Liver (tissue), 9 donors: ENCODE data around the gene ITGB7. TPM values are rescaled to one million over a fixed set of nuclear protein-coding genes. Genes with fewer than 3 reads are reported as not detected.

Source experiments
- DNase-seq: peaks from one replicate; pipeline ENCODE4 v3.0.0-alpha.2; 2017; ENCODE audit warnings: low spot score
- H3K27ac ChIP-seq, 2 donors: one replicate each; pipeline ENCODE4 v1.7.0; 2013; ENCODE audit warnings: inconsistent platforms in 2 of 2, low read length in 2 of 2, control low read depth in 1 of 2, low read depth in 1 of 2, mild to moderate bottlenecking in 1 of 2
- H3K27me3 ChIP-seq, 4 donors: one replicate each; pipeline versions ENCODE4 v1.6.1 to v1.7.0; 2013; ENCODE audit warnings: low read length in 3 of 4, inconsistent platforms in 1 of 4, mild to moderate bottlenecking in 1 of 4, moderate library complexity in 1 of 4; ENCODE audit not compliant: control insufficient read depth in 4 of 4, insufficient read depth in 4 of 4
- H3K36me3 ChIP-seq, 4 donors: one replicate each; pipeline versions ENCODE4 v1.6.1 to v1.7.0; 2013; ENCODE audit warnings: low read length in 3 of 4, mild to moderate bottlenecking in 3 of 4, low read depth in 1 of 4, moderate library complexity in 1 of 4; ENCODE audit not compliant: control insufficient read depth in 4 of 4, insufficient read depth in 3 of 4
- H3K4me1 ChIP-seq, 4 donors: one replicate each; pipeline versions ENCODE4 v1.6.1 to v1.7.0; 2013; ENCODE audit warnings: low read length in 3 of 4, mild to moderate bottlenecking in 3 of 4, moderate library complexity in 1 of 4; ENCODE audit not compliant: control insufficient read depth in 4 of 4, insufficient read depth in 4 of 4
- H3K4me3 ChIP-seq, 3 donors: one replicate each; pipeline versions ENCODE4 v1.6.1 to v1.7.0; 2013; ENCODE audit warnings: low read length in 3 of 3, control low read depth in 1 of 3, low read depth in 1 of 3, mild to moderate bottlenecking in 1 of 3
- H3K9ac ChIP-seq, 2 donors: one replicate each; pipeline ENCODE4 v1.7.0; 2013; ENCODE audit warnings: low read length in 2 of 2, mild to moderate bottlenecking in 2 of 2, moderate library complexity in 2 of 2, control low read depth in 1 of 2, low read depth in 1 of 2
- H3K9me3 ChIP-seq, 4 donors: one replicate each; pipeline versions ENCODE4 v1.6.1 to v1.7.0; 2013; ENCODE audit warnings: low read length in 3 of 4; ENCODE audit not compliant: control insufficient read depth in 4 of 4
- EGR1 ChIP-seq, 2 donors: IDR thresholded peaks; 2 replicates each; pipeline ENCODE4 v1.6.1; 2016 to 2018; ENCODE audit warnings: antibody characterized with exemption in 2 of 2, low read depth in 2 of 2
- FOXA1 ChIP-seq: IDR thresholded peaks from 2 replicates; pipeline ENCODE4 v1.6.1; 2016; ENCODE audit warnings: antibody characterized with exemption
- FOXA2 ChIP-seq: IDR thresholded peaks from 2 replicates; pipeline ENCODE4 v1.6.1; 2016; ENCODE audit warnings: antibody characterized with exemption
- HNF4A ChIP-seq, 2 donors: conservative IDR thresholded peaks; 2 replicates each; pipeline ENCODE4 v1.6.1; 2016; ENCODE audit warnings: antibody characterized with exemption in 2 of 2, mild to moderate bottlenecking in 2 of 2
- HNF4G ChIP-seq: IDR thresholded peaks from 2 replicates; pipeline ENCODE4 v1.6.1; 2016; ENCODE audit warnings: antibody characterized with exemption
- JUND ChIP-seq, 2 donors: IDR thresholded peaks; 2 replicates each; pipeline ENCODE4 v1.6.1; 2016; ENCODE audit warnings: antibody characterized with exemption in 2 of 2
- RAD21 ChIP-seq, 2 donors: IDR thresholded peaks; 2 replicates each; pipeline ENCODE4 v1.6.1; 2016; ENCODE audit warnings: antibody characterized with exemption in 2 of 2, mild to moderate bottlenecking in 2 of 2
- RXRA ChIP-seq, 2 donors: IDR thresholded peaks; 2 replicates each; pipeline ENCODE4 v1.6.1; 2017 to 2018; ENCODE audit warnings: antibody characterized with exemption in 2 of 2, mild to moderate bottlenecking in 1 of 2
- SP1 ChIP-seq: IDR thresholded peaks from 2 replicates; pipeline ENCODE4 v1.6.1; 2018; ENCODE audit warnings: antibody characterized with exemption, mild to moderate bottlenecking
- TAF1 ChIP-seq: conservative IDR thresholded peaks from 2 replicates; pipeline ENCODE4 v1.6.1; 2016; ENCODE audit warnings: antibody characterized with exemption, mild to moderate bottlenecking
- YY1 ChIP-seq: IDR thresholded peaks from 2 replicates; pipeline ENCODE4 v1.6.1; 2016; ENCODE audit warnings: antibody characterized with exemption, mild to moderate bottlenecking
- WGBS: extraction: QIAGEN DNeasy Blood & Tissue Kit; methylation state at CpG from one replicate; pipeline ENCODE4 v1.1.7; 2013; 5-methylcytosine and 5-hydroxymethylcytosine counted together
- polyA plus RNA-seq, 2 donors: library from polyadenylated mRNA; stranded (reverse) in 1 of 2; unstranded in 1 of 2; fragments of 200-250 nt in 1 of 2; fragments of >200 nt in 1 of 2; fragmentation: Nextera tagmentation in 1 of 2; extraction: Ambion mirVana in 1 of 2; gene quantifications; one replicate each; pipeline versions ENCODE4 v1.2.1 to v1.2.3, GENCODE V29; 2013 to 2015
- total RNA-seq, 2 donors: library from RNA; depleted of rRNA; stranded (reverse); fragments of >200 nt; gene quantifications; one replicate each; pipeline ENCODE4 v1.2.3, GENCODE V29; 2014
- TF ChIP-seq, protein P1 (sequence below): fragments of 150-350 bp; IDR thresholded peaks from 2 replicates; pipeline ENCODE4 v1.5.1; 2017; ENCODE audit warnings: improper control_type of control experiment, low read depth, low read length; ENCODE audit not compliant: missing input control
- TF ChIP-seq, protein P2 (sequence below): IDR thresholded peaks from 2 replicates; pipeline ENCODE4 v1.6.1; 2016; ENCODE audit warnings: antibody characterized with exemption
- TF ChIP-seq, protein P3 (sequence below): IDR thresholded peaks from 2 replicates; pipeline ENCODE4 v1.6.1; 2016; ENCODE audit warnings: antibody characterized with exemption
- TF ChIP-seq, protein P4 (sequence below): IDR thresholded peaks from 2 replicates; pipeline ENCODE4 v1.6.1; 2016; ENCODE audit warnings: antibody characterized with exemption, mild to moderate bottlenecking
- donor health status: healthy.
- donor health status: healthy.
- donor health status: healthy.
- donor health status: healthy.
- donor health status: healthy.

ITGB7 gene
- total and polyA plus RNA-seq, 4 donors = 1.7 to 2.4 (median 2.1) TPM

DNA sequence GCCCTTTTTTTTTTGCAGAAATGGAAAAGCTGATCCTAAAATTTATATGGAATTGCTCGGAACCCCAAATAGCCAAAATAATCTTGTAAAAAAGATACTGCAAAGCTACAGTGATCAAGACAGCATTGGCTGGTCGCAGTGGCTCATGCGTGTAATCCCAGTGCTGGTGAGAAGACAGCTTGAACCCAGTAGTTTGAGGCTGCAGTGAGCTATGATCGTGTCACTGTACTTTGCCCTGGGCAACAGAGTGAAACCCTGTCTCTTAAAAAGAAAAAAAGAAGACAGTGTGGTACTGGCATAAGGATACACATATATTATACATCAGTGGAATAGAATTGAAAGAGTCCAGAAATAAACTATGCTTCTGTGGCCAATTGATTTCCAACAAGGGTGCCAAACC, 5.4 kb downstream of the ITGB7 start:
- no peak for DNase-seq
- H3K4me1 ChIP-seq = peaks cover 0 to 17% (median 12%) of the 10 kb centered on the region in 4 donors
- H3K4me3 ChIP-seq = no peak overlapping the region
- H3K27ac ChIP-seq = no peak overlapping the region
- no peaks in the 10 kb centered on the region for H3K36me3 ChIP-seq
- no peak overlapping the region for H3K9ac ChIP-seq
- 74% methylated on average over 4 of the region's 4 CpGs for WGBS
- H3K27me3 ChIP-seq = no peaks in the 10 kb centered on the region
- no peaks in the 10 kb centered on the region for H3K9me3 ChIP-seq
- TF ChIP-seq HNF4G (no peak), TAF1 (no peak), HNF4A (conservative IDR thresholded peaks at IDR 0.05) (peak; percentile 41 to 51)

DNA sequence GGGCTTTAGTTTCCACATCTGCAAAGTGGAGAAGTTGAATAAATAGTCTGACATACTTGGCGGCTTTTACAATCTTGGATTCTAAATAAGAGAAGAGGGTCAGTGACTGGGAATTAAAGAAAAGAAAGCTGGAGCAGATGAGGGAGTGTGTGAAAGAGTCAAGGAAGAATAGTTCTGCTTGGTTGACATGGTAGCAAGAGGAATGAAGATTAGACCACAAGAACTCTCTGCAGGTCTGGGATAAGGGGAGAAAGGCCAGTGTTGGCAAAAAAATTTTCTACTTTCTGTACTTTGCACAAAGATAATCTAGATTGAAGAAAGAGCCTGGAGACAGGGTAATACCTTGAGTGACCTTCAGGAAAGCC, 5.9 kb downstream of the ITGB7 start:
- H3K36me3 ChIP-seq = no peaks in the 10 kb centered on the region
- H3K9me3 ChIP-seq = no peaks in the 10 kb centered on the region
- DNase-seq = no peak
- peak overlapping the region in 1 of 2 donors; percentile 6 for H3K9ac ChIP-seq
- H3K27ac ChIP-seq = no peak overlapping the region
- TF ChIP-seq RAD21 (IDR thresholded peaks at IDR 0.05) (no peak), JUND (IDR thresholded peaks at IDR 0.05) (no peak), HNF4A (conservative IDR thresholded peaks at IDR 0.05) (no peak), YY1 (no peak), RXRA (IDR thresholded peaks at IDR 0.05) (no peak), SP1 (no peak), EGR1 (IDR thresholded peaks at IDR 0.05; ENCODE audit: low read depth in 2 of 2) (no peak), TAF1 (no peak), FOXA1 (no peak), FOXA2 (no peak)
- TF ChIP-seq, protein P1, sequence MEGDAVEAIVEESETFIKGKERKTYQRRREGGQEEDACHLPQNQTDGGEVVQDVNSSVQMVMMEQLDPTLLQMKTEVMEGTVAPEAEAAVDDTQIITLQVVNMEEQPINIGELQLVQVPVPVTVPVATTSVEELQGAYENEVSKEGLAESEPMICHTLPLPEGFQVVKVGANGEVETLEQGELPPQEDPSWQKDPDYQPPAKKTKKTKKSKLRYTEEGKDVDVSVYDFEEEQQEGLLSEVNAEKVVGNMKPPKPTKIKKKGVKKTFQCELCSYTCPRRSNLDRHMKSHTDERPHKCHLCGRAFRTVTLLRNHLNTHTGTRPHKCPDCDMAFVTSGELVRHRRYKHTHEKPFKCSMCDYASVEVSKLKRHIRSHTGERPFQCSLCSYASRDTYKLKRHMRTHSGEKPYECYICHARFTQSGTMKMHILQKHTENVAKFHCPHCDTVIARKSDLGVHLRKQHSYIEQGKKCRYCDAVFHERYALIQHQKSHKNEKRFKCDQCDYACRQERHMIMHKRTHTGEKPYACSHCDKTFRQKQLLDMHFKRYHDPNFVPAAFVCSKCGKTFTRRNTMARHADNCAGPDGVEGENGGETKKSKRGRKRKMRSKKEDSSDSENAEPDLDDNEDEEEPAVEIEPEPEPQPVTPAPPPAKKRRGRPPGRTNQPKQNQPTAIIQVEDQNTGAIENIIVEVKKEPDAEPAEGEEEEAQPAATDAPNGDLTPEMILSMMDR = no peak
- TF ChIP-seq, protein P2, sequence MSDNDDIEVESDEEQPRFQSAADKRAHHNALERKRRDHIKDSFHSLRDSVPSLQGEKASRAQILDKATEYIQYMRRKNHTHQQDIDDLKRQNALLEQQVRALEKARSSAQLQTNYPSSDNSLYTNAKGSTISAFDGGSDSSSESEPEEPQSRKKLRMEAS = no peak
- TF ChIP-seq, protein P3, sequence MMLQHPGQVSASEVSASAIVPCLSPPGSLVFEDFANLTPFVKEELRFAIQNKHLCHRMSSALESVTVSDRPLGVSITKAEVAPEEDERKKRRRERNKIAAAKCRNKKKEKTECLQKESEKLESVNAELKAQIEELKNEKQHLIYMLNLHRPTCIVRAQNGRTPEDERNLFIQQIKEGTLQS = no peak
- TF ChIP-seq, protein P4, sequence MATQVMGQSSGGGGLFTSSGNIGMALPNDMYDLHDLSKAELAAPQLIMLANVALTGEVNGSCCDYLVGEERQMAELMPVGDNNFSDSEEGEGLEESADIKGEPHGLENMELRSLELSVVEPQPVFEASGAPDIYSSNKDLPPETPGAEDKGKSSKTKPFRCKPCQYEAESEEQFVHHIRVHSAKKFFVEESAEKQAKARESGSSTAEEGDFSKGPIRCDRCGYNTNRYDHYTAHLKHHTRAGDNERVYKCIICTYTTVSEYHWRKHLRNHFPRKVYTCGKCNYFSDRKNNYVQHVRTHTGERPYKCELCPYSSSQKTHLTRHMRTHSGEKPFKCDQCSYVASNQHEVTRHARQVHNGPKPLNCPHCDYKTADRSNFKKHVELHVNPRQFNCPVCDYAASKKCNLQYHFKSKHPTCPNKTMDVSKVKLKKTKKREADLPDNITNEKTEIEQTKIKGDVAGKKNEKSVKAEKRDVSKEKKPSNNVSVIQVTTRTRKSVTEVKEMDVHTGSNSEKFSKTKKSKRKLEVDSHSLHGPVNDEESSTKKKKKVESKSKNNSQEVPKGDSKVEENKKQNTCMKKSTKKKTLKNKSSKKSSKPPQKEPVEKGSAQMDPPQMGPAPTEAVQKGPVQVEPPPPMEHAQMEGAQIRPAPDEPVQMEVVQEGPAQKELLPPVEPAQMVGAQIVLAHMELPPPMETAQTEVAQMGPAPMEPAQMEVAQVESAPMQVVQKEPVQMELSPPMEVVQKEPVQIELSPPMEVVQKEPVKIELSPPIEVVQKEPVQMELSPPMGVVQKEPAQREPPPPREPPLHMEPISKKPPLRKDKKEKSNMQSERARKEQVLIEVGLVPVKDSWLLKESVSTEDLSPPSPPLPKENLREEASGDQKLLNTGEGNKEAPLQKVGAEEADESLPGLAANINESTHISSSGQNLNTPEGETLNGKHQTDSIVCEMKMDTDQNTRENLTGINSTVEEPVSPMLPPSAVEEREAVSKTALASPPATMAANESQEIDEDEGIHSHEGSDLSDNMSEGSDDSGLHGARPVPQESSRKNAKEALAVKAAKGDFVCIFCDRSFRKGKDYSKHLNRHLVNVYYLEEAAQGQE = no peak
- peaks cover 0 to 22% (median 17%) of the 10 kb centered on the region in 4 donors for H3K4me1 ChIP-seq
- 66% methylated on average over 1 of the region's 1 CpG for WGBS
- no peaks in the 10 kb centered on the region for H3K27me3 ChIP-seq
- no peak overlapping the region for H3K4me3 ChIP-seq
